HepG2 (cell line): ENCODE results near the gene HYI. TPM values are rescaled to one million over a fixed set of nuclear protein-coding genes. Genes with fewer than 3 reads are reported as not detected.

Source experiments
- AKNA ChIP-seq: sonication (generic); formaldehyde crosslinking; IDR thresholded peaks from 2 replicates; pipeline ENCODE4 v1.4.0; 2020; ENCODE audit warnings: missing genetic modification reagents, borderline replicate concordance
- CENPT ChIP-seq: sonication (generic); formaldehyde crosslinking; IDR thresholded peaks from 2 replicates; pipeline ENCODE4 v1.8.0; 2022; ENCODE audit warnings: low read depth, mild to moderate bottlenecking, moderate library complexity, missing genetic modification reagents
- ELF3 ChIP-seq: IDR thresholded peaks from 2 replicates; pipeline ENCODE4 v1.6.1; 2016; ENCODE audit warnings: missing genetic modification reagents, missing compliant biosample characterization
- GTF3A ChIP-seq: sonication (generic); formaldehyde crosslinking; conservative IDR thresholded peaks from 2 replicates; pipeline ENCODE4 v1.4.0; 2020; ENCODE audit warnings: mild to moderate bottlenecking, missing genetic modification reagents
- HNRNPLL ChIP-seq: fragments of 200-400 bp; formaldehyde crosslinking; IDR thresholded peaks from 2 replicates; pipeline ENCODE4 v1.6.1; 2017; ENCODE audit warnings: mild to moderate bottlenecking, low read depth, low read length; ENCODE audit not compliant: poor library complexity, severe bottlenecking
- ISX ChIP-seq: sonication (generic); formaldehyde crosslinking; conservative IDR thresholded peaks from 2 replicates; pipeline ENCODE4 v1.5.0; 2020; ENCODE audit warnings: missing genetic modification reagents
- PREB ChIP-seq: sonication (generic); formaldehyde crosslinking; IDR thresholded peaks from 2 replicates; pipeline ENCODE4 v1.4.0; 2020; ENCODE audit warnings: missing genetic modification reagents
- SCMH1 ChIP-seq: sonication (generic); formaldehyde crosslinking; IDR thresholded peaks from 2 replicates; pipeline ENCODE4 v1.9.0; 2021; ENCODE audit warnings: missing genetic modification reagents, mild to moderate bottlenecking, borderline replicate concordance
- SIN3A ChIP-seq: IDR thresholded peaks from 2 replicates; pipeline ENCODE4 v1.6.1; 2011; ENCODE audit warnings: low read depth, mild to moderate bottlenecking, control low read depth, low read length, borderline replicate concordance
- THYN1 ChIP-seq: sonication (generic); formaldehyde crosslinking; IDR thresholded peaks from 2 replicates; pipeline ENCODE4 v1.8.1; 2023; ENCODE audit warnings: low read depth, mild to moderate bottlenecking, moderate library complexity, missing genetic modification reagents, borderline replicate concordance
- ZNF3 ChIP-seq: IDR thresholded peaks from 2 replicates; pipeline ENCODE4 v1.7.0; 2017; ENCODE audit warnings: inconsistent platforms
- ZNF607 ChIP-seq: sonication (generic); formaldehyde crosslinking; IDR thresholded peaks from 2 replicates; pipeline ENCODE4 v1.5.1; 2020; ENCODE audit warnings: missing genetic modification reagents, mild to moderate bottlenecking, borderline replicate concordance
- ZNF660 ChIP-seq: sonication (generic); formaldehyde crosslinking; IDR thresholded peaks from 2 replicates; pipeline ENCODE4 v1.5.1; 2020; ENCODE audit warnings: mild to moderate bottlenecking, low read depth, missing genetic modification reagents, borderline replicate concordance
- polyA plus RNA-seq, 8 experiments: library from polyadenylated mRNA; depleted of rRNA in 3 of 8; stranded (reverse) in 7 of 8; unstranded in 1 of 8; fragments of >200 nt; fragmentation: Illumina TruSeq in 4 of 8; extraction: Trizol in 4 of 8; gene quantifications; 2 replicates each; pipeline versions ENCODE4 v1.2.1 to v1.2.3, GENCODE V29; 2011 to 2016; ENCODE audit warnings: low read depth in 4 of 8, missing spikeins in 1 of 8, mixed read lengths in 1 of 8; ENCODE audit not compliant: insufficient read depth in 1 of 8
- total RNA-seq, 5 experiments: library from RNA; depleted of rRNA; stranded (reverse); fragments of >200 nt; fragmentation: Illumina TruSeq; extraction: Trizol; gene quantifications; 2 replicates each; pipeline ENCODE4 v1.2.3, GENCODE V29; 2016; ENCODE audit warnings: low read depth in 1 of 5

The HYI gene
- total and polyA plus RNA-seq, 2 of the 13 experiments (the other 11 are each of a cell fraction or from before 2014, with no cell fraction given): not detected

GRCh38 chr1:43452789-43453441, 816 bp downstream of the HYI start (continued):
- TF ChIP-seq AKNA (CRISPR knock-in tag): no peak
- no peak for TF ChIP-seq ZNF660
- TF ChIP-seq CENPT (CRISPR knock-in tag): no peak
- no peak for TF ChIP-seq SIN3A
- no peak for TF ChIP-seq SCMH1 (CRISPR knock-in tag)
- no peak for TF ChIP-seq ISX (CRISPR knock-in tag)
- TF ChIP-seq ZNF607 (CRISPR knock-in tag): no peak
- no peak for TF ChIP-seq HNRNPLL
- no peak for TF ChIP-seq ZNF3 (CRISPR knock-in tag)
- TF ChIP-seq ELF3 (CRISPR knock-in tag): no peak
- TF ChIP-seq PREB (CRISPR knock-in tag): no peak
- TF ChIP-seq GTF3A (CRISPR knock-in tag): no peak
- TF ChIP-seq THYN1 (CRISPR knock-in tag): no peak
- TF ChIP-seq, all 625 proteins: peak for 0
